HG02840 (cell line): ENCODE measurements around the gene CCNB1.
"Not testable (repeated sequence)": the region's sequence is repeated elsewhere in the genome, so short reads cannot be mapped to it uniquely, and the experiment has no call there.

Experiments used
- ATAC-seq: cut with Tn5 transposase; IDR thresholded peaks from one replicate; pipeline ENCODE4 v1.9.1; 2021; ENCODE audit warnings: mild to moderate bottlenecking, moderate library complexity, moderate number of reproducible peaks; ENCODE audit not compliant: unreplicated experiment, low FRiP score

Gene CCNB1

DNA sequence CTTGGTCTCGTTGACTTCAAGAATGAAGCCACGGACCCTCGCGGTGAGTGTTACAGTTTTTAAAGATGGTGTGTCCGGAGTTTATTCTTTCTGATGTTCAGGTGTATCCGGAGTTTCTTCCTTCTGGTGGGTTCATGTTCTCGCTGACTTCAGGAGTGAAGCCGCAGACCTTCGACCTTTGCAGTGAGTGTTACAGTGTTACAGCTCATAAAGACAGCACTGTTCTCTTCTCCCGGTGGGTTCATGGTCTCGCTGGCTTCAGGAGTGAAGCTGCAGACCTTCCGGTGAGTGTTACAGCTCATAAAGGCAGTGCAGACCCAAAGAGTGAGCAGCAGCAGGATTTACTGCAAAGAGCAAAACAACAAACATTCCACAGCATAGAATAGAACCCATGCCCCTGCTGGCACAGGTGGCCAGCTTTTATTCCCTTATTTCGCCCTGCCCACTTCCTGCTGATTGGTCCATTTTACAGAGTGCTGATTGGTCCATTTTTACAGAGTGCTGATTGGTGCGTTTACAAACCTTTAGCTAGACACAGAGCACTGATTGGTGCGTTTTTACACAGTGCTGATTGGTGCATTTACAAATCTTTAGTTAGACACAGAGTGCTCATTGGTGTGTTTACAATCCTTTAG lies 14.8 kb downstream of the CCNB1 start:
- ATAC-seq: not testable (repeated sequence)

DNA sequence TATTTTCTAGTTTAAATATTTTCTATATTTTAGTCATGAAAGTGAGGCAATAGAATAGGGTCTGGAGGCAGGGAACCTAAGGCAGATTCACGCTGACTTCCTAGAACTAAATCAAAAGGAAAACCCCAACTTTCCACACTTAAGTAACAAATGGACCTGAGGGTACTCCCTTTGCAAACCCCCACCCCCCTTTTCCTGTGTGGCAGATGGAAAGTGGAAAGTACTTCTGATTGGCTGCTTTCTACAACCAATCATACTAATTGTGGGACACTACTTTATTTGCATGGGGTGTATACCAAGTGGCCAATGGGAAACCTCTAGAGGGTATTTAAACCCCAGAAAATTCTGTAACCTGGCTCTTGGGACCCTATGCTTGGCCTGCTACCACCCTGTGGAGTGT lies 17.7 kb downstream of the CCNB1 start:
- ATAC-seq: no peak

DNA sequence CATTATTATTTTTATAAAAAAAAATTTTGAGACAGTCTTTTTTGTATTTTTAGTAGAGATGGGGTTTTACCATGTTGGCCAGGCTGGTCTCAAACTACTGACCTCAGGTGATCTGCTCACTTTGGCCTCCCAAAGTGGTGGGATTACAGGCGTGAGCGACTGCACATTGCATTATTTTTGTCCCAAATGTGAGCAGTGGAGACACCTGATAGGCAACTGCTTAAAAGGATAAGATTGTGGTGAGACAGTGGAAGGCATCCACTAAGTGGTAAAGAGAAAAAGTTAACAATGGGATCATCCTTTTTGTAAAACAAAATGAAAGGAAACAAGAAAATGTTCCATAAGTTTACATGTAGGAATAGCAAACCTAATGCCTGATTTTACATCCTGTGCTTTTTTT lies 20.4 kb downstream of the CCNB1 start:
- no peak for ATAC-seq

DNA sequence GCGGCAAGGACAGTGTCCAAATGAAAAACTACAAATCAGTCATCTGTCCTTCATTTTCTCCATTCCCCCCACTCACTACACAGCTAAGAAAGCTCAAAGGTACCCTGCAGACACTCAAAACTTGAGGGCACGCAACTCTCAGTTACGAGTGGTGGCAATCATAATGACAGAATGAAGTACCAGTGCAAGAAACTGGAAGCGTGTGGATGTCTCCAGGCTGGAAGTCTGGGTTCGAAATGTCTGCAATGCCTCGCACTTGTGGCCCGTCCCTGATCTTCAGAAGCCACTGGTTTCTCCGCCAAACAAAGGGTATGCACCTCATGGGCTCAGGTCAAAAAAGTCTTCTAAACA lies 21.8 kb downstream of the CCNB1 start:
- ATAC-seq: no peak

DNA sequence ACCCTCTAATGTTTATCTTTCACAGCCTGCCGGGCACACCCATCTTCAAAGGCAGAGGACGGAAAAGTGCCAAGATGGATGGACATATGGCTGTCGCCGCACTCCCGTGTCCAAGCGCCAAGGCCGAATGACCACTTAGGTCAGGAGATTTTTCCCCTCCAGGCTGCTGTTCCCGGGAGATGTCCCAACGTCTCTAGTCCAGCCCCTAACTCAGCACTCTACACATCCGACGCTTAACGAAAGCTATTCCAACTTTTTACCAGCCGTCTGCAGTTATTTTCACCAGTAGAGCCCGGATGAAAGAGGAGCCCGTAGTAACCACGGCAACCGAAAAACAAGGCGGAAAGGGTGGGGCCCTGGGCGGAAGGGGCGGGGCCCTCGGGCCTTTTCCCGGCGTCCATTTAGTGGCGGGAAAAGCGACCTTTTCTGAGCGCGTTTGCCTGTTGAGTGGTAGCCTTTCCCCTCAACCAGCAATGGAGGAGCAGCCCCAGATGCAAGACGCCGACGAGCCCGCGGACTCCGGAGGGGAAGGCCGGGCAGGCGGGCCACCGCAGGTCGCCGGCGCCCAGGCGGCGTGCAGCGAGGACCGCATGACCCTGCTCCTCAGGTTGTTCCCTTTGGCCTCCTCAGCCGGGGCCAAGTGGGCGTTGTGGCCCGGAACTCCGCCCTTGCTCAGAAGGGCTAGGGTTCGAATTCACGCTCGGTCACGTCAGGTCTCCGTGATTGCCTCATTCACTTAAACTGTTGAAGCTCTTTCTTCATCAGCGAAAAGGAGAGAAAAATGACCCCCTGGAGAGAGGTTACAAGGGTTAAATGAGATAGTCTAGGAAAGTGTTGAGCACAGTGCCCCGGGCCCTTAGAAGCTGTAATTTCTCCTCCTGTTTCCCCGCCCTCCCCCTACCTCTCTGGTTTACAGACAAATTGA lies 22.5 kb downstream of the CCNB1 start, which contains the start of gene CENPH:
CENPH (plus strand) TSS at position 422 of the 925 bp plus-strand sequence; CDS start at position 474, 52 bp downstream.
- peak; percentile 93 for ATAC-seq

DNA sequence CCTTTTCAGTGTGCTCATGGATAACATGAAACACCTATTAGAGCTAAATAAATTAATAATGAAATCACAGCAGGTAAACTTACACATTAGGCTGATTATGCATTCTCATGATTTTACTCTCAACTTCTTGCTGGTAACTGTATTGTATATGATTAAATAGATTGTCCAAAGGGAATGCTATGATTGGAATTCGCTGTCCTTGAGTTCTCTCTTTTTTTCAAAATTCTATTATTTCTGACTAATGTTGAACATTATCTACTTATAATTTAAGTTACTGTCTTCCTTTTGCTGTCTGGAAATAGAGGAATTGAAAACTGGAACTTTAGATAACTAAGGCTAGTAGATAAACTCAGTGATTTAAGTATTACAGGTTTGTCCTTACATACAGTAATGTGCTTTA lies 35.5 kb downstream of the CCNB1 start:
- ATAC-seq: no peak

DNA sequence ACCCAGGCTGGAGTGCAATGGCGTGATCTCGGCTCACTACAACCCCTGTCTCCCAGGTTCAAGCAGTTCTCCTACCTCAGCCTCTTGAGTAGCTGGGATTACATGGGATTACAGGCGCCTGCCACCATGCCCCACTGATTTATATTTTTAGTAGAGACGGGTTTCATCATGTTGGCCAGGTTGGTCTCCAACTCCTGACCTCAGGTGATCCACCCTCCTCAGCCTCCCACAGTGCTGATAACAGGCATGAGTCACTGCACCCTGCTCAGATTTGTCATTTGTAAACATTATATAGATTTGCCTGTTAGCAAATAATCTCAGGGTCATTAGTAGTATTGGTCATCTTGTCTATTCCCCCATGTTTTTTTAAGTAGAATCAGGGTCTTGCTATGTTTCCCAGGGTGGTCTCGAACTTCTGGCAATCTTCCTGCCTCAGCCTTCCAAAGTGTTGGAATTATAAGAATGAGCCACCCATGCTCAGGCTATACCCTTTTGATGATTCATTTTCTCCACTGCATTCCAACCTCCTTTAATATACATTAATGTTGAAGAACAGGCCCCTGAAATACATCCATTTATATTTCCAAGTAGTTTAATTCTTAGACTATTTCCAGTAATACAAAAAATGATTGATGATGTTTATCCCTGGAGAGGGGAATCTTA lies 39.7 kb downstream of the CCNB1 start:
- no peak for ATAC-seq

DNA sequence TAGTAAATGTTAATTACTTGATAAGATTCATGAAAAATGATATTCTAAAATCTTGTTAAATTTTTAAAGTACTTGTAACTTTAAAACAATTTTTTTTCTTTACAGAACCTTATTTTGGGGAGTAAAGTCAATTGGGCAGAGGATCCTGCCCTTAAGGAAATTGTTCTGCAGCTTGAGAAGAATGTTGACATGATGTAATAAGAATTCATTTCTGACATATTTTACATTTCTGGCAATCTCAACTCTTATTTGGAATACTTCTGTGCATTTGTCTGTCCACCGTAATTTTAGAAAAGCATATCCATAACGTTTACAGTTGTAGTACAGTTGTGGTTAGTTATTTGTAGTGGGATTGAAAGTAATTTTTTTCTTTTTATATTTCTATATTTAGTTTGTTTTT lies 42.7 kb downstream of the CCNB1 start:
- no peak for ATAC-seq

DNA sequence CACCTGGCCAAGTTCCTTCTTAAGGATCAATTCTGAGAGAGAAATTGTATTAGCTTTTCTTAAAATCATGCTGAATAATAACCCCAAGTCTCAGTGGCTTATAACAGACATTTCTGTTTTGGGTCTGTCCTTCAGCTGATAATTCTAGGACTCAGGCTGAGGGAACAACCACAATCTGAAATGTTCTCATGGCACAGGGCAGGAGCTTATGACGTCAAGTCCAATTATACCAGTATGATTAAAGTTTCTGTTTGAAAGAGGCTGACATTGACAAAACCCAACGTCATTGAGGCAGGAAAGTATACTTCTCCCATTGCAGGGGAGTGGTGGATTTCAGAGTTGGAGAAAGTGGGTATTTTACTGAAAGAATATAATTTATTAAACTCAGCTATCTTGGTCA lies 44.2 kb downstream of the CCNB1 start:
- no peak for ATAC-seq

DNA sequence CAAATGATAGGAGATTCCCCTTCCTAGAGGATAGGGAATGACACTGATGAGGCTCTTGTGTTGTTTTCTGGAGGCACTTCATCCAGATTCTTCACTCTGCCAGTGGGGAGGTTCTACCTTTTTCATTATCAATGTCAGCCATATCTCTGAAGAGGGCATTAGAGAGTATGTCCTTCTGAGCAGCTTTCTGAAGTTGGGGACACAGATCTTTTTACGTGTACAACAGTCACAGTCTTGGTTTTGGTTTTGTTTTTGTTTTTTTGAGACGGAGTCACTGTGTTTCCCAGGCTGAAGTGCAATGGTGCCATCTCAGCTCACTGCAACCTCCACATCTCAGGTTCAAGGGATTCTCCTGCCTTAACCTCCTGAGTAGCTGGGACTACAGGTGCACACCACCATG lies 45.1 kb downstream of the CCNB1 start:
- no peak for ATAC-seq

DNA sequence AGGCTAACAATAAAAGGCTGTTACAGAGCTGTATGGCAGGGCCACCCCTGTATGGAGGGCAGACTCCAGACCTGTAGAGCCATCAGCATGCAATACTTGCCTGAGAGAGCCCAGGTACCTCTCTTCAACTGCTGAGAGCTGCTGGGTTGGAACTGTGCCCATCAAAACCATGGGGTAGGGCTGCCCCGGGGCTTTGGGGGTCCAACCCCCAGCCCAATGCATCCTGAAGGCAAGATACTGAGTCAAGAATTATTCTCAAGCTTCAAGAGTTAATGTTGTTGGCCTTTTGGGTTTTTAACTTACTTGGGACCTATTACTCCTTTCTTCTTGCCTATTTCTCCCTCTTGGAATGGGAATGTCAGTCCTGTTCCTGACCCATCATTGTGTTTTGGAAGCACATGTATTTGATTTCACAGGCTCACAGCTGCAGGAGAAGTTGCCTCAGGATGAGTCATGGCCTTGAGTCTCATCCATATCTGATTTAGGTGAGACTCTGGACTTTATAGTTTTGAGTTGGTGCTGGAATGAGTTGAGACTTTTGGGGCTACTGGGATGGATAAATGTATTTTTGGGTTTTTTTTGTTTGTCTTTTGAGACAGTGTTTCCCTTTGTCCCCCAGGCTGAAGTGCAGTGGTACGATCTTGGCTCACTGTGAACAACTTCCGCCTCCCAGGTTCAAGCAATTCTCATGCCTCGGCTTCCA lies 46.7 kb downstream of the CCNB1 start:
- no peak for ATAC-seq

DNA sequence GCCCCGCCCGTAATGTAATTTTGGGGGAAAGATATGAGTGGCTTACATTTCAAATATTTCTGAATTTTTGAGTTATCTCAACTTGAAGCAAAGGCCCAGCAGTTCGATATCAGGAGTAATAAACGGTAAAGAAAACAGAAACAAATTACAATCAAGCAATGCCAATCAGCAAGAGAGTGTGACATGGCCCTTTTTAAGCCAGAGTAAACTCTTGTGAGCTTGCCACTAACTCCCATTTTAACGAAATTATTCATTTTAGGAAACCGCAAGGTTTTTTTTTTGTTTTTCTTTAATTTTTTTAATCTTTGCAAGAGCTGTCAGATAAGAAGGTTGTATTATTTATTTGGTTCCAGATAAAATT lies 50.2 kb downstream of the CCNB1 start:
- ATAC-seq: no peak

DNA sequence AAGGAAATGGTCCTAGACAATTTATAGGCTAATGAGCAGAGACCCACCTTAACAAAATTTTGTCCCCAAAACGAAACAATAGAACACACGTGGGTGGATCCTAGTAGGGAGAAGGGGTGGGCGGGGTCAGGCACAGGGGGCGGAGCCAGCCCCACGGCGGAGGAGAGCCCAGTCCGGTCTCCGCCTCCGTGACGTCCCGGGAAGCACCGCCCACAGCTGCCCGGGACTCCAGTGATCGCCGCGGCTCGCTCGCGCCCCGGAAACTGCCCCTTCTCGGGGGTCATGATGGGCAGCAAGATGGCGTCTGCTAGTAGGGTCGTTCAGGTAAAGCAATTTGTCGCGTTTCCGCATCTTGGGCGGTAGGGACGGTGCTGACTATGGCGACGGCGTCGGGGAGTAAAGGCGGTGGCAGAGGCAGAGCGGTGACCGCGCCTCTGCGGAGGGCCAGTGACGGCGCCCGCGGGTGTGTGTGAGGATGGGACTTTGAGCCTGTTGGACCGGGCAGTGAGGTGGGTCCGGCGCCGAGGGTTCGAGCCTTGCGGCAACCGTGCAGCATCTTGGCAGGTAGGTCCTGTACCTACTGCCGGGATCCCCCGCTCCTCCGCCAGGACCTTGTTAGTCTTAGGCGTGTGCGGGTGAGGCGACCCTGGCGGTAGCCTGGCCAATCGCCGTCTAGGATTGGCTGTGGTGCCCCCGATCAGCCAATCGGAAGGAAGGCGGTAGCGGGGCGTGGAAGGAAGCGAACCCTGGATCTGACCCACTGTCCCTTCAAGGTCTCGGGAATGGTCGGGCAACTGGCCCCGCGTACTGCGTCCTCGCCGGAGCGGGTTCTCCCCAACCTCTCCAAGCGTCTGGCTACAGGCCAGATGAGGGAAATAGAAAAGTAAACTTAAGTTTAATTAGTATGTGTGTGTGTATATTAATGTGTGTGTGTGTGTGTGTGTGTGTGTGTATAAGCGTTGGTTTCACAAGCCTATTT lies 50.9 kb downstream of the CCNB1 start:
- ATAC-seq: peak; percentile 92

DNA sequence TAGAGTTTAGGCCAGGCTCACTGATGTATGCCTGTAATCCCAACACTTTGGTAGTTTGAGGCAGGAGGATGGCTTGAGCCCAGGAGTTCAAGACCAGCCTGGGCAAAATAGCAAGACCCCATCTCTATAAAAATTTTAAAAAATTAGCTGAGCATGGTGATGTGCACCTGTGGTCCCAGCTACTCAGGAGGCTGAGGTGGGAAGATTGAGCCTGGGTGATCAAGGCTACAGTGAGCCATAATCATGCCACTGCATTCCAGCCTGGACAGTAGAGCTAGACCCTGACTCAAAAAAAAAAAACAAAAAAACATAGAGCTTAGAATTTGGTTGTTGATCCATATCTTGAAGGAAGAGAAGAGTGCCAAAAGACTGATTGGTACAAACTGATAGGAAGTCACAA lies 53.0 kb downstream of the CCNB1 start:
- ATAC-seq: no peak

DNA sequence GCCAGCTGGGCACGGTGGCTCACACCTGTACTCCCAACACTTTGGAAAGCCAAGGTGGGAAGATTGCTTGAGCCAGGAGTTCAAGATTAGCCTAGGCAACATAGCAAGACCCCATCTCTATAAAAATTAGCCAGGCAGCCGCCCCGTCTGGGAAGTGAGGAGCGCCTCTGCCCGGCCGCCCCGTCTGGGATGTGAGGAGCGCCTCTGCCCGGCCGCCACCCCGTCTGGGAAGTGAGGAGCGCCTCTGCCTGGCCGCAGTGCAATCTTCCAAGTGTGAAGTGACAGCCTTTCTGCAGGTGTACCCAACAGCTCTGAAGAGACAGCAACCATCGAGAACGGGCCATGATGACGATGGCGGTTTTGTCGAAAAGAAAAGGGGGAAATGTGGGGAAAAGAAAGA lies 53.4 kb downstream of the CCNB1 start:
- not testable (repeated sequence) for ATAC-seq

DNA sequence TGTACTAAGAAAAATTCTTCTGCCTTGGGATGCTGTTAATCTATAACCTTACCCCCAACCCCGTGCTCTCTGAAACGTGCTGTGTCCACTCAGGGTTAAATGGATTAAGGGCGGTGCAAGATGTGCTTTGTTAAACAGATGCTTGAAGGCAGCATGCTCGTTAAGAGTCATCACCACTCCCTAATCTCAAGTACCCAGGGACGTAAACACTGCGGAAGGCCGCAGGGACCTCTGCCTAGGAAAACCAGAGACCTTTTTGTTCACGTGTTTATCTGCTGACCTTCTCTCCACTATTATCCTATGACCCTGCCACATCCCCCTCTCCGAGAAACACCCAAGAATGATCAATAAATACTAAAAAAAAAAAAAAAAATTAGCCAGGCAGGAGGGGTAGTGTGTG lies 53.9 kb downstream of the CCNB1 start:
- not testable (repeated sequence) for ATAC-seq

DNA sequence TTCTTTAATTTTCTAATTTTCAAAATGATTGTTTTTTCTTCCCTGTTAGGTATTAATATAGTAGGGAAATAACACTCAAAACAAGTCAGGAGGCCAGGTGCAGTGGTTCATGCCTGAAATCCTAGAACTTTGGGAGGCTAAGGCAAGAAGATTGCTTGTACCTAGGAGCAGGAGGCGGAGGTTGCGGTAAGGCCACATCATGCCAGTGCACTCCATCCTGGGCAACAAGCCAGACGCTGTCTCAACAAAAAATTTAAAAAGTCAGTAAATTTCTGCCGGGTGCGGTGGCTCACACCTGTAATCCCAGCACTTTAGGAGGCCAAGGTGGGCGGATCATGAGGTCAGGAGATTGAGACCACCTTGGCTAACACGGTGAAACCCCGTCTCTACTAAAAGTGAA lies 57.6 kb downstream of the CCNB1 start:
- ATAC-seq: no peak

DNA sequence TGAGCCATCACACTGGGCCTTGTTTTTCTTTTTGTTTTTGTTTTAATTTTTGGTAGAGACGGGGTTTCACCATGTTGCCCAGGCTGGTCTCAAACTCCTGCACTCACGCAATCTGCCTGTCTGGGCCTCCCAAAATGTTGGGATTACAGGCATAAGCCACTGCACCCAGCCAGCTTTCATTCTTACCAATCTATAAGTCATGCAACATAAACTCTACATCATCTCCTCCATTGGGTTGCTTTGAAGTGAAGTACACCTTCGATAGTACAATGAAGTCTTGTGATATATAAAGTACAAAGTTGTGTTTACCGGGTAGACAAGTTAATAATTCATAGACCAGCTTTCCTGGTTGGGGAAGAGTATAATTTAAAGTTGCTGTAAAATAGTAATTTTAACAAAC lies 58.9 kb downstream of the CCNB1 start:
- no peak for ATAC-seq
